Keratinocyte (primary cell): ENCODE data around the gene MMRN2. TPM values are rescaled to one million over a fixed set of nuclear protein-coding genes. Genes with fewer than 3 reads are reported as not detected.

Experiments used
- DNase-seq: peaks from one replicate; pipeline ENCODE4 v3.0.0-alpha.2; 2011; ENCODE audit warnings: low read depth, missing footprints, low spot score
- FAIRE-seq: peaks from 2 replicates; lab custom pipeline; 2011; peaks lifted over from hg19 to GRCh38; lab: Jason Lieb, UNC
- H2AFZ ChIP-seq: 2 replicates; pipeline ENCODE4 v1.6.0; 2012; ENCODE audit warnings: low read length, control low read depth, inconsistent platforms; ENCODE audit not compliant: control insufficient read depth
- H3K27ac ChIP-seq: 2 replicates; pipeline ENCODE4 v1.5.1; 2011; ENCODE audit warnings: low read length; ENCODE audit not compliant: control insufficient read depth, insufficient read depth
- H3K27me3 ChIP-seq: 3 replicates; pipeline ENCODE4 v1.6.0; 2011; ENCODE audit warnings: low read length; ENCODE audit not compliant: control insufficient read depth, insufficient read depth; ENCODE audit errors: extremely low read depth
- H3K36me3 ChIP-seq, 2 experiments: 2 replicates in 1 of 2; 3 replicates in 1 of 2; pipeline ENCODE4 v1.5.1; 2011; ENCODE audit warnings: low read length in 2 of 2, mild to moderate bottlenecking in 1 of 2; ENCODE audit not compliant: control insufficient read depth in 2 of 2, insufficient read depth in 2 of 2; ENCODE audit errors: extremely low read depth in 1 of 2
- H3K4me1 ChIP-seq: 3 replicates; pipeline ENCODE4 v1.5.1; 2011; ENCODE audit warnings: low read length; ENCODE audit not compliant: control insufficient read depth, insufficient read depth; ENCODE audit errors: extremely low read depth
- H3K4me2 ChIP-seq: 3 replicates; pipeline ENCODE4 v1.6.0; 2011; ENCODE audit warnings: low read depth, low read length; ENCODE audit not compliant: control insufficient read depth, insufficient read depth; ENCODE audit errors: extremely low read depth
- H3K4me3 ChIP-seq, 3 experiments: fragments of 200-600 bp in 1 of 3; sonication (generic) in 1 of 3; 2 replicates in 2 of 3; 3 replicates in 1 of 3; pipeline ENCODE4 v1.5.1; 2011 to 2016; ENCODE audit warnings: low read length in 3 of 3, mild to moderate bottlenecking in 3 of 3, control low read depth in 2 of 3, inconsistent platforms in 1 of 3, low read depth in 1 of 3, mixed read lengths in 1 of 3, mixed run types in 1 of 3, moderate library complexity in 1 of 3; ENCODE audit not compliant: control insufficient read depth in 2 of 3, insufficient read depth in 2 of 3; ENCODE audit errors: extremely low read depth in 1 of 3
- H3K79me2 ChIP-seq: 2 replicates; pipeline ENCODE4 v1.6.0; 2012; ENCODE audit warnings: low read length; ENCODE audit not compliant: control insufficient read depth, insufficient read depth
- H3K9ac ChIP-seq: 3 replicates; pipeline ENCODE4 v1.6.0; 2011; ENCODE audit warnings: low read length; ENCODE audit not compliant: control insufficient read depth, insufficient read depth; ENCODE audit errors: extremely low read depth
- H3K9me1 ChIP-seq: 3 replicates; pipeline ENCODE4 v1.6.0; 2011; ENCODE audit warnings: low read length; ENCODE audit not compliant: control insufficient read depth, insufficient read depth; ENCODE audit errors: extremely low read depth
- H3K9me3 ChIP-seq: 2 replicates; pipeline ENCODE4 v1.5.1; 2012; ENCODE audit warnings: low read depth, low read length; ENCODE audit not compliant: control insufficient read depth
- H4K20me1 ChIP-seq: 3 replicates; pipeline ENCODE4 v1.6.0; 2011; ENCODE audit warnings: low read length; ENCODE audit not compliant: control insufficient read depth, insufficient read depth; ENCODE audit errors: extremely low read depth
- CTCF ChIP-seq, 3 experiments: IDR thresholded peaks in 1 of 3; conservative IDR thresholded peaks in 1 of 3; optimal IDR thresholded peaks in 1 of 3; 2 replicates in 2 of 3; 3 replicates in 1 of 3; pipeline versions ENCODE3 to v1.5.1; 2011; ENCODE audit warnings: low read length in 3 of 3, mild to moderate bottlenecking in 3 of 3, moderate library complexity in 2 of 3, control low read depth in 1 of 3, inconsistent platforms in 1 of 3; ENCODE audit not compliant: insufficient read depth in 2 of 3; ENCODE audit errors: extremely low read depth in 1 of 3
- EZH2 ChIP-seq: IDR thresholded peaks from one replicate; pipeline ENCODE4 v1.6.1; 2012; ENCODE audit warnings: inconsistent platforms, mild to moderate bottlenecking, low read length, moderate library complexity
- dilution Hi-C: fragments of 300-500 bp; cut with MboI; formaldehyde crosslinking; loops from one replicate; pipeline ENCODE4 v1.7.0; 2020; ENCODE audit warnings: low sequenced_read_pairs; ENCODE audit not compliant: extremely low pct_ligation_motif_present
- polyA plus RNA-seq, 5 experiments: library from polyadenylated mRNA; depleted of rRNA in 3 of 5; stranded (reverse) in 3 of 5; stranded (forward) in 1 of 5; unstranded in 1 of 5; fragments of >200 nt; gene quantifications; 1 replicate in 1 of 5; 2 replicates in 3 of 5; 3 replicates in 1 of 5; pipeline versions ENCODE4 v1.2.1 to v1.2.3, GENCODE V29; 2011 to 2012; ENCODE audit warnings: missing spikeins in 2 of 5, low read depth in 1 of 5, low replicate concordance in 1 of 5

The MMRN2 gene
- polyA plus RNA-seq, 1 donor (not counting 4 experiments of a cell fraction or from before 2014, with no cell fraction given) = 13.8 TPM

- Histone ChIP-seq H3K27me3 (no peaks in the 10 kb centered on the region), H3K9ac (no peak overlapping the region), H3K9me1 (no peaks in the 10 kb centered on the region), H4K20me1 (no peaks in the 10 kb centered on the region), H3K9me3 (no peaks in the 10 kb centered on the region), H3K27ac (no peak overlapping the region), H3K4me2 (no peak overlapping the region), H3K79me2 (no peaks in the 10 kb centered on the region), H3K4me1 (no peaks in the 10 kb centered on the region), H3K36me3 (peaks cover 0 to 5% of the 10 kb centered on the region in 2 experiments), H2AFZ (no peak overlapping the region), H3K4me3 (no peak overlapping the region)
- no peak for DNase-seq
- dilution Hi-C loops = no loop called here
- TF ChIP-seq CTCF (optimal IDR thresholded peaks at IDR 0.05 in 1 of 3, IDR thresholded peaks at IDR 0.05 in 1 of 3, conservative IDR thresholded peaks at IDR 0.05 in 1 of 3; ENCODE audit: extremely low read depth in 1 of 3, insufficient read depth in 2 of 3, low read length in 3 of 3) = no peak
- TF ChIP-seq EZH2 = no peak
- FAIRE-seq = no peak
These were observed 13.4 kb downstream of the MMRN2 start for GRCh38 chr10:86944031-86944419.

GRCh38 chr10:86943316-86944030 lies 13.9 kb downstream of the MMRN2 start:
- DNase-seq (no peak), FAIRE-seq (no peak)
- Histone ChIP-seq H3K27ac (no peak overlapping the region), H3K9ac (no peak overlapping the region), H3K9me1 (no peaks in the 10 kb centered on the region), H3K36me3 (peaks cover 0 to 5% of the 10 kb centered on the region in 2 experiments), H3K4me1 (no peaks in the 10 kb centered on the region), H3K4me2 (no peak overlapping the region), H3K4me3 (no peak overlapping the region), H3K79me2 (no peaks in the 10 kb centered on the region), H4K20me1 (no peaks in the 10 kb centered on the region), H3K27me3 (no peaks in the 10 kb centered on the region), H3K9me3 (no peaks in the 10 kb centered on the region), H2AFZ (no peak overlapping the region)
- dilution Hi-C loops = no loop called here
- no peak for TF ChIP-seq CTCF (optimal IDR thresholded peaks at IDR 0.05 in 1 of 3, IDR thresholded peaks at IDR 0.05 in 1 of 3, conservative IDR thresholded peaks at IDR 0.05 in 1 of 3; ENCODE audit: extremely low read depth in 1 of 3, insufficient read depth in 2 of 3, low read length in 3 of 3)
- TF ChIP-seq EZH2 = no peak
